ENCODE data around the gene IL17RE. TPM values are rescaled to one million over a fixed set of nuclear protein-coding genes. Genes with fewer than 3 reads are reported as not detected.

Gene IL17RE
- polyA plus RNA-seq, 1 experiment, result 2.0 TPM

GRCh38 chr3:9932843-9933560 lies 30.4 kb downstream of the IL17RE start:
- no peaks in the 10 kb centered on the region for H3K27me3 ChIP-seq (ENCODE audit: control insufficient read depth, insufficient read depth, low read length)
- peak overlapping the region; percentile 77 for H3K4me3 ChIP-seq (ENCODE audit: low read depth, low read length)
- DNase-seq (ENCODE audit: low read depth, low spot score), result no peak
- H3K27ac ChIP-seq (ENCODE audit: low read depth, low read length), result peak overlapping the region; percentile 93
- peak; percentile 75 for TF ChIP-seq CTCF (IDR thresholded peaks at IDR 0.05; ENCODE audit: low read depth, low read length)
- H3K9me3 ChIP-seq (ENCODE audit: control insufficient read depth, insufficient read depth, low read length), result no peaks in the 10 kb centered on the region; the same call in 1 of the 2 replicates
- POLR2A ChIA-PET, result interaction anchor here (0.6 to 2.2 kb wide), 13 partner anchors 9 to 140 kb away, joined by 3 to 22 read pairs (median 5); partner anchors contain the start of genes ARPC4, IL17RE, JAGN1 and TTLL3
- CTCF ChIA-PET, result interaction anchor here (0.6 to 5.4 kb wide), 36 partner anchors 11 to 1489 kb away, joined by 3 to 43 read pairs (median 5); partner anchors contain the start of genes IL17RC, PRRT3, RPUSD3 and TATDN2

- Histone ChIP-seq H3K27me3 (ENCODE audit: control insufficient read depth, insufficient read depth, low read length) (no peaks in the 10 kb centered on the region), H3K27ac (ENCODE audit: low read depth, low read length) (peak within 1 kb of the TSS; percentile 93), H3K9me3 (ENCODE audit: control insufficient read depth, insufficient read depth, low read length) (no peaks in the 10 kb centered on the region; the same call in 1 of the 2 replicates), H3K4me3 (ENCODE audit: low read depth, low read length) (peak within 1 kb of the TSS; percentile 77)
- ChIA-PET POLR2A (interaction anchor here (0.6 to 2.2 kb wide), 9 partner anchors 9 to 141 kb away, joined by 3 to 22 read pairs (median 5); partner anchors contain the start of genes ARPC4, JAGN1 and TTLL3), CTCF (interaction anchor here (0.8 to 5.4 kb wide), 9 partner anchors 13 to 315 kb away, joined by 3 to 43 read pairs (median 4); partner anchors contain the start of genes PRRT3 and TATDN2)
- TF ChIP-seq CTCF (IDR thresholded peaks at IDR 0.05; ENCODE audit: low read depth, low read length), result no peak
- DNase-seq (ENCODE audit: low read depth, low spot score), result peak; percentile 80
These were observed 31.1 kb downstream of the IL17RE start, which contains the start of gene CRELD1 for GRCh38 chr3:9933561-9934234. Gene CRELD1 (plus strand): TSS chr3:9933834. CDS start chr3:9934439, 605 bp downstream.

- Histone ChIP-seq H3K27me3 (ENCODE audit: control insufficient read depth, insufficient read depth, low read length) (no peaks in the 10 kb centered on the region), H3K4me3 (ENCODE audit: low read depth, low read length) (peak overlapping the region; percentile 77), H3K9me3 (ENCODE audit: control insufficient read depth, insufficient read depth, low read length) (no peaks in the 10 kb centered on the region; the same call in 1 of the 2 replicates), H3K27ac (ENCODE audit: low read depth, low read length) (peak overlapping the region; percentile 93)
- DNase-seq (ENCODE audit: low read depth, low spot score), result no peak
- ChIA-PET POLR2A (interaction anchor here (0.7 to 2.2 kb wide), 3 partner anchors 12 to 125 kb away, joined by 3 to 22 read pairs (median 4); no protein-coding TSS in a partner anchor), CTCF (interaction anchor here (1.3 to 5.4 kb wide), 3 partner anchors 12 to 87 kb away, joined by 3 to 43 read pairs (median 4); no protein-coding TSS in a partner anchor)
- TF ChIP-seq CTCF (IDR thresholded peaks at IDR 0.05; ENCODE audit: low read depth, low read length), result peak; percentile 43
These were observed 31.6 kb downstream of the IL17RE start for GRCh38 chr3:9934235-9934621.

GRCh38 chr3:9934993-9935392 lies 32.3 kb downstream of the IL17RE start:
- POLR2A ChIA-PET, result interaction anchor here (0.6 kb wide), 1 partner anchor 40 kb away, joined by 5 read pairs; no protein-coding TSS in a partner anchor
- CTCF ChIA-PET, result interaction anchor here (1.8 to 5.4 kb wide), 2 partner anchors 12 to 88 kb away, joined by 4 to 43 read pairs; no protein-coding TSS in a partner anchor
- no peak for DNase-seq (ENCODE audit: low read depth, low spot score)

More at GRCh38 chr3:9934993-9935392, 32.3 kb downstream of the IL17RE start:
- Histone ChIP-seq H3K9me3 (ENCODE audit: control insufficient read depth, insufficient read depth, low read length) (no peaks in the 10 kb centered on the region; the same call in 1 of the 2 replicates), H3K4me3 (ENCODE audit: low read depth, low read length) (no peak overlapping the region; the same call in 1 of the 2 replicates), H3K27ac (ENCODE audit: low read depth, low read length) (no peak overlapping the region), H3K27me3 (ENCODE audit: control insufficient read depth, insufficient read depth, low read length) (no peaks in the 10 kb centered on the region)
- no peak for TF ChIP-seq CTCF (IDR thresholded peaks at IDR 0.05; ENCODE audit: low read depth, low read length)
